H1 (cell line): ENCODE results near the gene CLRN2. TPM values are rescaled to one million over a fixed set of nuclear protein-coding genes. Genes with fewer than 3 reads are reported as not detected.

ENCODE experiments used
- polyA plus RNA-seq, 7 experiments: library from polyadenylated mRNA; depleted of rRNA in 3 of 7; stranded (reverse) in 5 of 7; unstranded in 2 of 7; fragments of >200 nt in 5 of 7; fragments of 200-250 nt in 2 of 7; gene quantifications; 1 replicate in 5 of 7; 2 replicates in 1 of 7; 4 replicates in 1 of 7; pipeline versions ENCODE4 v1.2.1 to v1.2.3, GENCODE V29; 2011 to 2013; ENCODE audit warnings: missing spikeins in 2 of 7, mixed read lengths in 2 of 7
- total RNA-seq: library from RNA; stranded (reverse); fragmentation: NEBNext Ultra II Directional; extraction: Animal tissue kit (Norgen Biotek cat#: 25700); gene quantifications from 2 replicates; pipeline ENCODE4 v1.2.1, GENCODE V29; 2021

The CLRN2 gene
- total and polyA plus RNA-seq, 2 of the 8 experiments (the other 6 are each of a cell fraction or from before 2014, with no cell fraction given) = not detected

Other genes with a start within 250 kb of the CLRN2 start
- gene QDPR, start 3.1 kb upstream of the CLRN2 start, total RNA-seq = 33.6 and 33.8 TPM in 2 replicates
- 34.9 and 35.9 TPM in 2 replicates for gene QDPR, start 3.1 kb upstream of the CLRN2 start, polyA plus RNA-seq (2011; rRNA removed)
- 50.9 TPM in 2 replicates for gene LAP3, start 62.0 kb downstream of the CLRN2 start, total RNA-seq
- gene LAP3, start 62.0 kb downstream of the CLRN2 start, polyA plus RNA-seq (2011; rRNA removed) = 17.7 and 28.3 TPM in 2 replicates
- 87.1 and 101 TPM in 2 replicates for gene MED28, start 99.5 kb downstream of the CLRN2 start, total RNA-seq
- 21.8 and 24.0 TPM in 2 replicates for gene MED28, start 99.5 kb downstream of the CLRN2 start, polyA plus RNA-seq (2011; rRNA removed)